Measurements from ENCODE around the gene PDHA2.

DNA sequence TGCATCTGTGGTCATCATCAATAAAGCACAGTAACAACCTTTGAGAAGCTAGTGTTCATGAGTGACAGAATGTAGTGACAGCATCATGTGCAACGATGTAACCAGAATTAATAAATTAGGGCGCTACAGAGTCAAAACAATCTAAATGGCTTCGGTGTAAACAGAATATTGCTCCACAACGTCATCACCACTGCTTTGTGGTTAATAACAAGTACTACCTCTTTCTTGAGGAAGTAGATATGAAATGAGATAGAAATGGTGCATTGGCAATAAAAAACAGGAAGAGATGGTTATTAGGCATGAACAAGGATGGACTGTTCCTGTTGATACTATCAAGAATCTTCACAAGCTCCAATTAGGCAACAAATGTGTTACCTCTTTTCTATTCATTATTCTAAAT is 8.7 kb upstream of the PDHA2 start:
- no peak for TF ChIP-seq ZNF274 (IDR thresholded peaks at IDR 0.05; ENCODE audit: low read depth, low read length)
- TF ChIP-seq SUZ12 (IDR thresholded peaks at IDR 0.05; ENCODE audit: extremely low read depth, insufficient read depth, insufficient read length): no peak
- no peak for TF ChIP-seq YY1 (IDR thresholded peaks at IDR 0.05; ENCODE audit: insufficient read depth, insufficient read length)
